IPS-18a (cell line): ENCODE results near the gene ST8SIA5.

ENCODE experiments used
- H3K27ac ChIP-seq: one replicate; pipeline ENCODE4 v1.5.1; 2013; ENCODE audit warnings: low read length
- H3K27me3 ChIP-seq: one replicate; pipeline ENCODE4 v1.6.1; 2013; ENCODE audit warnings: mild to moderate bottlenecking, low read length; ENCODE audit not compliant: control insufficient read depth, insufficient read depth
- H3K36me3 ChIP-seq: one replicate; pipeline ENCODE4 v1.6.1; 2013; ENCODE audit warnings: low read depth, low read length; ENCODE audit not compliant: control insufficient read depth
- H3K4me1 ChIP-seq: one replicate; pipeline ENCODE4 v1.6.1; 2013; ENCODE audit warnings: low read depth, low read length; ENCODE audit not compliant: control insufficient read depth
- H3K4me3 ChIP-seq: one replicate; pipeline ENCODE4 v1.5.1; 2013; ENCODE audit warnings: low read length
- H3K9ac ChIP-seq: one replicate; pipeline ENCODE4 v1.6.1; 2013; ENCODE audit warnings: mild to moderate bottlenecking, low read length, moderate library complexity
- H3K9me3 ChIP-seq: one replicate; pipeline ENCODE4 v1.6.1; 2013; ENCODE audit warnings: low read depth, low read length; ENCODE audit not compliant: control insufficient read depth

ST8SIA5 gene

DNA sequence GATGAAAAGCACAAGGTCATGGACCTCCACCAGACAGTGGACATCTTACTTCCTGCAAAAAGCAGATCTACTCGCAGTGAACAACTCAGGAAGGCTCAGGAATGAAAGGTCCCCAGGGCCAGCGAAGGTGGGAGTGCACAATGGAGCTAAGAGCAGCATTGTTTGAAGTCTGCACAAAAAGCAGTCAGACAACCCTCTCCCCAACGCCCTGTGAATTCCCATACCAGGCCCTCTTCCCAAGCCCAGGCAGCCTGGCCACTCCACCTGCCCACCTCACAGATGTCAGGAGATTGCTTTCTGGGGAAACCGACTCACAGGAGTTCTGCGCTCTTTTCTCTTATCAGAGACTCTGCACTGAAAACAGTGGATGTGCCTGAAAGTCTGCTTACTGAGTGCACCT is 34.8 kb downstream of the ST8SIA5 start:
- Histone ChIP-seq H3K36me3 (no peaks in the 10 kb centered on the region), H3K9ac (no peak overlapping the region), H3K4me3 (no peak overlapping the region), H3K4me1 (no peaks in the 10 kb centered on the region), H3K27me3 (no peaks in the 10 kb centered on the region), H3K27ac (no peak overlapping the region), H3K9me3 (no peaks in the 10 kb centered on the region)

DNA sequence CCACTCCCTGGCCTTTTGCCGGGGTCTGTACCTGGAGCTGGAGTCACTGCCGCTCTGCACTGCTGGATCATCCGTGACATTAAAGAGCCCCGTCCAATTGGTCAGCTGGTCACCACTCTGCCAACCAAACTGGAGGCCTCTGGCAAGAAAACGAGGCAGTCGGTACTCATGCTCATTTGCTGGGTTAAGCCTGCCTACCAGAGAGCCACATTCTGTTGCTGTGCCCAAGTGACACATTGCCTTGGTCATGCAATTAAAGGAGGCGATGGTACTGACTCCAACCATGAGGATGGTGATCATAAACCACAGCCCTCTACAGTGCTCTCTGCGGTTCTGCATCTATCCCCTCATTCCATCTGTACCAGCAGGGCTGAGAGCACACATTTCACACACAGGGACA is 35.5 kb downstream of the ST8SIA5 start:
- Histone ChIP-seq H3K27ac (no peak overlapping the region), H3K4me3 (no peak overlapping the region), H3K27me3 (no peaks in the 10 kb centered on the region), H3K9me3 (no peaks in the 10 kb centered on the region), H3K36me3 (no peaks in the 10 kb centered on the region), H3K4me1 (no peaks in the 10 kb centered on the region), H3K9ac (no peak overlapping the region)

DNA sequence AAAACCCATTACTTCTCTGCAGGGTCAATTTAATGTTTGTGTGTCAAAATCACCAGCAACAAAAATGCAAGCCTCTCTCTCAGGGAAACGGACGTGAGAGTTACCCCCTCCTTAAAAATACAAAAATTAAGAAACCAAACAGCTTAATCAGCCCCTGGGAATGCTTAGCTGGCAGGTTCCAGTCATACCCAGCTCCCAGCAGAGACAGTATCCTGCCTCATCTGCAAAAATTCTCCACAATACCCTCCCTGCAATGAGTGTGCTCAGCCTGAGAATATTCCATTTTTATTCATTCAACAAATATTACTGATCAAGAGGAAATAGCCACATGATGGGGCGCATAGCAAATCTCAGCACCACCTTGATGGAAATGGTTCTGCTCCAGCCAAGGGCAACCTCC is 36.3 kb downstream of the ST8SIA5 start:
- Histone ChIP-seq H3K36me3 (no peaks in the 10 kb centered on the region), H3K4me3 (no peak overlapping the region), H3K27me3 (no peaks in the 10 kb centered on the region), H3K27ac (no peak overlapping the region), H3K9me3 (no peaks in the 10 kb centered on the region), H3K4me1 (no peaks in the 10 kb centered on the region), H3K9ac (no peak overlapping the region)

DNA sequence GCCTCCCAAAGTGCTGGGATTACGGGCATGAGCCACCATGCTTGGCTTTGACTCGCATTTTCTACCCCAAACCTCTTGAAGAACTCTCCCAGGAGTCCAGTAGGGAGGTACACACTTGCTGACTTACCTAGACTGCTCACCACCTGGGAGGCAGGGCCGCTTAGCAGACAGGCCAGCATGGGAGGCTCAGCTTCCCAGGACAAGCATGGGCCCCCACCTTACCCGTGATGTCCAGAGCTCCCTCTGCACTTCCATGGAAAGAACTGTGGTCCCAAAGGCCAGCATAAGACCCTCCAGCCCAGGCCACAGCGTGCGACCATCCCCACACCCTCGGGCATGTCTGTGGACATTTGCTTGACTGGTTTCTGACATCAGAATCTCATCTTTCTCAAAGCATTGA is 36.8 kb downstream of the ST8SIA5 start:
- Histone ChIP-seq H3K27me3 (no peaks in the 10 kb centered on the region), H3K4me3 (no peak overlapping the region), H3K36me3 (no peaks in the 10 kb centered on the region), H3K9ac (no peak overlapping the region), H3K27ac (no peak overlapping the region), H3K9me3 (no peaks in the 10 kb centered on the region), H3K4me1 (peaks cover 2% of the 10 kb centered on the region)

DNA sequence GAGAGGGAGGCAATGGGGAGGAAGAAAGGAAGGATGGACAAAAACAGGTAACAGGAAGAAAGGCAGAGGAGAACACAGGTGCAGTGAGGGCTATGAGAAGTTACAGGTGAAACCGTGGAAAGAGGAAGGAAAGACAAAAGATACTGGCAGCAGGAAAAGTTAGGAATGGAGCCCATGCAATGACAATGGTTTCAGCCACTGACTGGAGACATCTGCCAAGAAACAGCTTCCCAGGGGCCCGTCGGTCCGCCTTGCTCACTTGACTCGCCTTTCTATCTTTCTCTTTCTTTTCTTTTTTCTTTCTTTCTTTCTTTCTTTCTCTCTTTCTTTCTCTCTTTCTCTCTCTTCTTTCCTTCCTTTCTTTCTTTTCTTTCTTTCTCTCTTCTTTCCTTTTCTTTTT is 37.5 kb downstream of the ST8SIA5 start:
- Histone ChIP-seq H3K27me3 (no peaks in the 10 kb centered on the region), H3K4me1 (peaks cover 5% of the 10 kb centered on the region), H3K4me3 (no peak overlapping the region), H3K27ac (no peak overlapping the region), H3K36me3 (no peaks in the 10 kb centered on the region), H3K9me3 (no peaks in the 10 kb centered on the region), H3K9ac (no peak overlapping the region)

DNA sequence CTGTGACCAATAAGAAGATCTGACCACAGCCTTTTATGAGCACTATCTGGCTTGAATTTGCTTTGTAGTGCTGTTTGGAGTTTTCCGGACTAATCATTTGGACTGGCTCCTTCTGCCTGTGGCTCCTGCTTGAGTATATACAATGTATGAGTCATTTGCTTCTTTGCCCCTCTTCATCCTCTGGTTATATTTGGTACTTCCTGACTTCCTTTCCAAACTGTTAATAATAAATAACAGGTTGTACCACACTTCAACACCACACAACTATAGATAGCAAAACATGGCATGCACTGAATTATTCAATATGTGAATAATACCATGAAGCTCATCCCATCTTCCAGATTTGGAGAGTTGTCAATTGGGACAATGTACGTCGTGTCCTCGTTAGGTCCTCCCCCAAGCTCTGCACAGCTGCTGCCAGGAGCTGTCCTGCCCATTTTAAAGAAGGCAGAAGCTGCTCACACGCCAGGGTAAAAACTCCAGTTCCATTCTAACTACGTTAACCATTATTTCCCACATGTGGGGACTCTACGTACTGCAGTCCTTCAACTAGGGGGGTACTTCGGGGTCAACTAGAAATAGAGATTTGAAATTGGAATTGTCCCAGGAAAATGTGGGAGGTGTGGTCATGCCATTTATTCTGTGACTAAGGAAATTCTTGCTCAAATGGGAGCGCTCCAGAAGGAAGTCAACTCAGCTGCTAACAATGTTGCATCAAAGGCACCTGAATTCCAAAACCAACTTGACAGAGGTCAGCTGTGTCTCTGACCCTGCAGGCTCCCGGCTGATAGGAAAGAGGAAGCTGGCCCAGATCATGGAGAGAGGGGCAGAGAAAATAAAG is 38.1 kb downstream of the ST8SIA5 start:
- H3K4me3 ChIP-seq, result no peak overlapping the region
- H3K9ac ChIP-seq, result no peak overlapping the region
- H3K4me1 ChIP-seq, result peaks cover 5% of the 10 kb centered on the region
- no peak overlapping the region for H3K27ac ChIP-seq
- no peaks in the 10 kb centered on the region for H3K9me3 ChIP-seq
- H3K36me3 ChIP-seq, result no peaks in the 10 kb centered on the region
- H3K27me3 ChIP-seq, result no peaks in the 10 kb centered on the region

DNA sequence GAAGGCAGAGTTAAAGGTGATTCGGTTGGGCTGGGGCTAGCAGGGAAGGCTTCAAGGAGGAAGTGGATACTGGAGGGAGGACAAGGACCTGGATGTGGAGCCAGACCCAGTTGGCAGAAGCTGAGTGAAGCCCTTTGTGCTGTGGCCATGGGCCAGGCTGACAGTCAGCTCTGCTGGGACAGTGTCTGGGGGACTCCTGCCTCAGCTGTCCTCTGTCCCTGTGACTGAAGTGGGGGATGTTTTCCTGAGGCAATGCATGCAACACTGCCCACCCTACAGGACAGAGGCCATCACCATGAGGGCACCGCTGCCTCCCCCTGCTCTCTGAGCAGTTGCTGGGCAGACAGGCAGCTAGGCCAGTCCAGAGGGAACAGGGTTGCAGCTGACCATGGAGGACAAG is 40.0 kb downstream of the ST8SIA5 start:
- H3K4me3 ChIP-seq, result no peak overlapping the region
- H3K9ac ChIP-seq, result no peak overlapping the region
- no peaks in the 10 kb centered on the region for H3K27me3 ChIP-seq
- H3K4me1 ChIP-seq, result peaks cover 5% of the 10 kb centered on the region
- H3K9me3 ChIP-seq, result no peaks in the 10 kb centered on the region
- no peaks in the 10 kb centered on the region for H3K36me3 ChIP-seq
- no peak overlapping the region for H3K27ac ChIP-seq

DNA sequence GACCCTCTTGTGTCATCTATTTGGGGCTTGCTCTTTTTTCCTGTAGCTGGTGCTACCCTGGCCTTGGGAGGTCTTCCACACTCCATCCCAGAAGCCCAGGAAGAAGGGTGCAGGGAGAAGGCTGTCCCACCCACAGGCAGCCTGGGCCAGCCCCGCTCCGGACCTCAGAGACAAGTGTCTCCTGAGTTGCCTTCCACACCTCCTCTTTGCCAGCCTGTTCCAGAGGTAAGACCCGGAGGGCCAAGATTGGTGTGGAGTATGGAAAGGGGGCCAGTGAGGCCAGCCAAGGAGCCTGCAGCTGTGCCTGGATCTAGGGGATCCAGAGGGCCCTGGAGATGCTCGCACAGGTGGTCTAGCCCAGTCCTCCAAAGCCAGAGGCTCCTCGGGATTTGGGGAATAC is 40.5 kb downstream of the ST8SIA5 start:
- Histone ChIP-seq H3K27ac (no peak overlapping the region), H3K36me3 (no peaks in the 10 kb centered on the region), H3K4me1 (peaks cover 5% of the 10 kb centered on the region), H3K9ac (no peak overlapping the region), H3K27me3 (no peaks in the 10 kb centered on the region), H3K4me3 (no peak overlapping the region), H3K9me3 (no peaks in the 10 kb centered on the region)

DNA sequence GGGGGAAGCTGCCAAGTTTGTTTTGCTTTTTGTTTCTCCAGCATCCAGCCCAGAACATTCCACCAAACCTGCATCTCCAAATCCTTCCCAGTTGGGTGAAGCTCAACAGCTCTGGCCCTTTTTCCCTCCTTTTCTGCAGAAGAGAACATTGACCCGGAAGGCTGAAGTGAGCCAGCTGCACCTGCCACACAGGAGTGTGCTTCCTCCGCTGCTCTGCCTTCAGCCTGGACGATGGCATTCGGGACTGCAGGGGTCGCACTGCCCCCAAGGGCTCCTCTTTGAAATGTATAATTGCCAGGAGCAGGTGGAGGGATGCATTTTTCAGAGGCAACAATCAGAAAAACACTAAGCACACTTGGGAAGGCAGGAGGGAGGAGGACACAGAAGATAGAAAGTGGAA is 41.8 kb downstream of the ST8SIA5 start:
- H3K36me3 ChIP-seq, result no peaks in the 10 kb centered on the region
- no peak overlapping the region for H3K27ac ChIP-seq
- H3K9me3 ChIP-seq, result no peaks in the 10 kb centered on the region
- no peak overlapping the region for H3K4me3 ChIP-seq
- peaks cover 5% of the 10 kb centered on the region for H3K4me1 ChIP-seq
- H3K9ac ChIP-seq, result no peak overlapping the region
- no peaks in the 10 kb centered on the region for H3K27me3 ChIP-seq

DNA sequence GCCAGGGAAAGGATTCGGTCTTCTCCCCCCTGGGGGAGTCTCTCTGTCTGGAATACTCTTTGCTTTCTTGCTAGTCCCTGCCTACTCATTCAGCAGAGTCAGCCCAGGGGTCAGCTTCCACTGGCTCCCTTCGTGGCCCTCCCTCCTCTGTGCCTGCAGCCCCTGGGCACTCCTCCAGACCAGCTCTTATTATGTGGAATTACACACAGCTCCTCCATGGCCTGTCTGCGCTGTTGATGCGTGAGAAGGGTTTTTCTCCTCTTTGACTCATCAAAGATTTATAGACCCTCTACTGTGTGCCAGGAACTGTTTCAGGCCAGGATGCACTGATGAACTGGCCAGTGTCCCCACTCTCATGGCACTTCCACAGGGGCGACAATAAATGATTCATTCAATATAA is 44.4 kb downstream of the ST8SIA5 start:
- Histone ChIP-seq H3K4me1 (peaks cover 5% of the 10 kb centered on the region), H3K4me3 (no peak overlapping the region), H3K9ac (no peak overlapping the region), H3K27ac (no peak overlapping the region), H3K36me3 (no peaks in the 10 kb centered on the region), H3K27me3 (no peaks in the 10 kb centered on the region), H3K9me3 (no peaks in the 10 kb centered on the region)

DNA sequence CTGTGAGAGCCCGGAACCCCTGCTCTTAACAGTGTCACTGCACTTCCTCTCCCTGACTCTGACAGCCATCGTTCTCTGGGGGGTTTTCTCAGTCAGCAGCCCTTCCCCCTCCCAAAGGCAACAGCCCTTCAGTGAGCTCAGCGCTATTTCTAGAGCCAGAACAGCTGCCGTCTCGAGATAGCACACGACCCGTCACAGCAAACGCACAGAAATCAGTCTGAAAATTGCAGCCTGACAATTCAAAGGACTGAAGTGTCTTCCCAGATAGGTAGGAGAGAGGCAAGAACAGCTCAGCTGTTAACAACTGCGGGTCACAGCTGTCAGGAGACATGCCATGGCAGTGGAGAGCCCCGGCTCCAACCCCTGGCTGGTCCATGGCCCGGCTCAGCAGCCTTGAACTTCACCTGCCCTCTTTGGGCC is 45.4 kb downstream of the ST8SIA5 start:
- Histone ChIP-seq H3K27me3 (no peaks in the 10 kb centered on the region), H3K9ac (no peak overlapping the region), H3K36me3 (no peaks in the 10 kb centered on the region), H3K9me3 (no peaks in the 10 kb centered on the region), H3K4me1 (peaks cover 5% of the 10 kb centered on the region), H3K27ac (no peak overlapping the region), H3K4me3 (no peak overlapping the region)

DNA sequence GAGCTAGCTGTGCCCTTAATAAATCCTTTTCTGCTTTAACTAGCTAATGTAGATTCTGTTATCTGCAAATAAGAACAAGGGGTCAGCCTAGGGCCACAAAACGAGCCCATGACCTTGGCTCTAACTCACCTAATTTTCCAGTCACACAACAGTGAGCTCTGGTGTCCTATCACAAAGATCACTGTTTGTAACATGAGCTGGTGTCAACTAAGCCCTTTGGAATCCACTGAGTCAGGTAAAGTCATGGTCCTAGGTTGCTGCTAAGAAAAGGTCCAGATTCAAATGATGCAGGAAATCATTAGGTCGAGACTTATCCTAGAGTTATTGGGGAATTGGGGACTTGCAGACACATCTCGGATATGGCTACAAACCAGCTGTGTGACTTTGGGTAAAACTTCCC is 49.9 kb downstream of the ST8SIA5 start:
- Histone ChIP-seq H3K36me3 (no peaks in the 10 kb centered on the region), H3K4me1 (no peaks in the 10 kb centered on the region), H3K27ac (no peak overlapping the region), H3K27me3 (no peaks in the 10 kb centered on the region), H3K4me3 (no peak overlapping the region), H3K9me3 (no peaks in the 10 kb centered on the region), H3K9ac (no peak overlapping the region)
